K562 (cell line): ENCODE measurements around the gene APOBEC3G. TPM values are rescaled to one million over a fixed set of nuclear protein-coding genes. Genes with fewer than 3 reads are reported as not detected.

Source experiments
- CBFA2T3 ChIP-seq: fragments of 450-650 bp; IDR thresholded peaks from 2 replicates; pipeline ENCODE4 v1.6.1; 2017
- POLR2G ChIP-seq: fragments of 200-400 bp; formaldehyde crosslinking; IDR thresholded peaks from 2 replicates; pipeline ENCODE4 v1.6.1; 2017; ENCODE audit warnings: low read depth, mild to moderate bottlenecking, antibody characterized with exemption, low read length, moderate library complexity
- RCOR1 ChIP-seq, 2 experiments: IDR thresholded peaks; 2 replicates each; pipeline ENCODE4 v1.6.1; 2012; ENCODE audit warnings: low read depth in 2 of 2, low read length in 2 of 2, borderline replicate concordance in 1 of 2, improper control_type of control experiment in 1 of 2
- polyA plus RNA-seq, 8 experiments: library from polyadenylated mRNA; depleted of rRNA in 4 of 8; stranded (reverse) in 5 of 8; unstranded in 3 of 8; fragments of >200 nt; fragmentation: Nextera tagmentation in 2 of 8; fragmentation: Illumina TruSeq in 1 of 8; extraction: Ambion mirVana in 2 of 8; extraction: Trizol in 1 of 8; gene quantifications; 2 replicates each; pipeline versions ENCODE4 v1.2.1 to v1.2.3, GENCODE V29; 2011 to 2014; ENCODE audit warnings: inconsistent platforms in 1 of 8, missing spikeins in 1 of 8
- total RNA-seq, 7 experiments: library from RNA; depleted of rRNA in 6 of 7; stranded (reverse); fragments of >200 nt in 6 of 7; fragmentation: Illumina TruSeq in 2 of 7; extraction: Trizol in 2 of 7; gene quantifications; 2 replicates each; pipeline versions ENCODE4 v1.2.1 to v1.2.3, GENCODE V29; 2011 to 2021; ENCODE audit warnings: low replicate concordance in 1 of 7
- TF ChIP-seq, protein P1 (sequence below): fragments of 450-650 bp; IDR thresholded peaks from 2 replicates; pipeline ENCODE4 v1.6.1; 2016; ENCODE audit warnings: low read depth

The APOBEC3G gene
- total and polyA plus RNA-seq, 9 of the 15 experiments (the other 6 are each of a cell fraction or from before 2014, with no cell fraction given), result 5.2 to 20.8 (median 11.4) TPM

- TF ChIP-seq, protein P1, sequence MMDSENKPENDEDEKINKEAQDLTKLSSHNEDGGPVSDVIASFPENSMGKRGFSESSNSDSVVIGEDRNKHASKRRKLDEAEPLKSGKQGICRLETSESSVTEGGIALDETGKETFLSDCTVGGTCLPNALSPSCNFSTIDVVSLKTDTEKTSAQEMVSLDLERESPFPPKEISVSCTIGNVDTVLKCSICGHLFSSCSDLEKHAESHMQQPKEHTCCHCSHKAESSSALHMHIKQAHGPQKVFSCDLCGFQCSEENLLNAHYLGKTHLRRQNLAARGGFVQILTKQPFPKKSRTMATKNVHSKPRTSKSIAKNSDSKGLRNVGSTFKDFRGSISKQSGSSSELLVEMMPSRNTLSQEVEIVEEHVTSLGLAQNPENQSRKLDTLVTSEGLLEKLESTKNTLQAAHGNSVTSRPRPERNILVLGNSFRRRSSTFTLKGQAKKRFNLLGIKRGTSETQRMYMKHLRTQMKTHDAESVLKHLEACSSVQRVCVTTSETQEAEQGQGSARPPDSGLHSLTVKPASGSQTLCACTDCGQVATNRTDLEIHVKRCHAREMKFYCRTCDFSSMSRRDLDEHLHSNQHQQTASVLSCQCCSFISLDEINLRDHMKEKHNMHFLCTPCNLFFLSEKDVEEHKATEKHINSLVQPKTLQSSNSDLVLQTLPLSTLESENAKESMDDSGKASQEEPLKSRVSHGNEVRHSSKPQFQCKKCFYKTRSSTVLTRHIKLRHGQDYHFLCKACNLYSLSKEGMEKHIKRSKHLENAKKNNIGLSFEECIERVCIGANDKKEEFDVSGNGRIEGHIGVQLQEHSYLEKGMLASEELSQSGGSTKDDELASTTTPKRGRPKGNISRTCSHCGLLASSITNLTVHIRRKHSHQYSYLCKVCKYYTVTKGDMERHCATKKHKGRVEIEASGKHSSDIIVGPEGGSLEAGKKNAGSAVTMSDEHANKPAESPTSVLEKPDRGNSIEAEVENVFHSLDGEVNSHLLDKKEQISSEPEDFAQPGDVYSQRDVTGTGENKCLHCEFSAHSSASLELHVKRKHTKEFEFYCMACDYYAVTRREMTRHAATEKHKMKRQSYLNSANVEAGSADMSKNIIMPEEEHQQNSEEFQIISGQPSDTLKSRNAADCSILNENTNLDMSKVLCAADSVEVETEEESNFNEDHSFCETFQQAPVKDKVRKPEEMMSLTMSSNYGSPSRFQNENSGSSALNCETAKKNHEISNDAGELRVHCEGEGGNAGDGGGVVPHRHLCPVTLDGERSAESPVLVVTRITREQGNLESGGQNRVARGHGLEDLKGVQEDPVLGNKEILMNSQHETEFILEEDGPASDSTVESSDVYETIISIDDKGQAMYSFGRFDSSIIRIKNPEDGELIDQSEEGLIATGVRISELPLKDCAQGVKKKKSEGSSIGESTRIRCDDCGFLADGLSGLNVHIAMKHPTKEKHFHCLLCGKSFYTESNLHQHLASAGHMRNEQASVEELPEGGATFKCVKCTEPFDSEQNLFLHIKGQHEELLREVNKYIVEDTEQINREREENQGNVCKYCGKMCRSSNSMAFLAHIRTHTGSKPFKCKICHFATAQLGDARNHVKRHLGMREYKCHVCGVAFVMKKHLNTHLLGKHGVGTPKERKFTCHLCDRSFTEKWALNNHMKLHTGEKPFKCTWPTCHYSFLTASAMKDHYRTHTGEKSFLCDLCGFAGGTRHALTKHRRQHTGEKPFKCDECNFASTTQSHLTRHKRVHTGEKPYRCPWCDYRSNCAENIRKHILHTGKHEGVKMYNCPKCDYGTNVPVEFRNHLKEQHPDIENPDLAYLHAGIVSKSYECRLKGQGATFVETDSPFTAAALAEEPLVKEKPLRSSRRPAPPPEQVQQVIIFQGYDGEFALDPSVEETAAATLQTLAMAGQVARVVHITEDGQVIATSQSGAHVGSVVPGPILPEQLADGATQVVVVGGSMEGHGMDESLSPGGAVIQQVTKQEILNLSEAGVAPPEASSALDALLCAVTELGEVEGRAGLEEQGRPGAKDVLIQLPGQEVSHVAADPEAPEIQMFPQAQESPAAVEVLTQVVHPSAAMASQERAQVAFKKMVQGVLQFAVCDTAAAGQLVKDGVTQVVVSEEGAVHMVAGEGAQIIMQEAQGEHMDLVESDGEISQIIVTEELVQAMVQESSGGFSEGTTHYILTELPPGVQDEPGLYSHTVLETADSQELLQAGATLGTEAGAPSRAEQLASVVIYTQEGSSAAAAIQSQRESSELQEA, result peak; percentile 59; the same call in 1 of the 2 replicates
- TF ChIP-seq RCOR1 (IDR thresholded peaks at IDR 0.05; ENCODE audit: borderline replicate concordance in 1 of 2, low read depth in 2 of 2, low read length in 2 of 2) (0 out of 4 replicates have a peak, but pooled peaks of 1 of the 2 experiments have one; percentile 9), CBFA2T3 (0 out of 2 replicates have a peak, but pooled peaks have one; percentile 8), POLR2G (peak; percentile 74)
Observed at GRCh38 chr22:39040538-39041296, 36.4 kb upstream of the APOBEC3G start, which contains the start of gene APOBEC3F (continued).
